ENCODE results near the gene AHNAK. TPM values are rescaled to one million over a fixed set of nuclear protein-coding genes. Genes with fewer than 3 reads are reported as not detected.

AHNAK gene
- total RNA-seq, 1 donor from 2014 or later = 246 TPM

DNA sequence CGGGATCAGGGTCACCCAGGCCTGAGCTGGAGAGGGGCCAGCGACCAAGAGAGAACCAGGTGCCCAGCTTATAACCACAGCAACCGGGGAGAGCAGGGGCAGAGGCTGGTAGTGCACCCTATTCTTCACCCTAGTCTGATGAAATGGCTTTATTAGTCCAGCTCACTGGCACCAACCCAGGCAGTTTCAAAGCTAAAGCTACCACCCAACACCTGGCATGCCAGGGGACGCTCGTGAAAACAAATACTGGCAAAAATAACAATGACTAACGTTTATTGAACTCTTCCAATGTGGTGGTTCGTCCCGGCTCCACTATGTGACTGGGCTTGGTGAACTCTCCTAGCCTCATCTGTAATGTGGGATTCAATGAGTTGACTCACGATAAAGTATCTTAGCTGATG, 97.2 kb downstream of the AHNAK start:
- TF ChIP-seq, protein P1, sequence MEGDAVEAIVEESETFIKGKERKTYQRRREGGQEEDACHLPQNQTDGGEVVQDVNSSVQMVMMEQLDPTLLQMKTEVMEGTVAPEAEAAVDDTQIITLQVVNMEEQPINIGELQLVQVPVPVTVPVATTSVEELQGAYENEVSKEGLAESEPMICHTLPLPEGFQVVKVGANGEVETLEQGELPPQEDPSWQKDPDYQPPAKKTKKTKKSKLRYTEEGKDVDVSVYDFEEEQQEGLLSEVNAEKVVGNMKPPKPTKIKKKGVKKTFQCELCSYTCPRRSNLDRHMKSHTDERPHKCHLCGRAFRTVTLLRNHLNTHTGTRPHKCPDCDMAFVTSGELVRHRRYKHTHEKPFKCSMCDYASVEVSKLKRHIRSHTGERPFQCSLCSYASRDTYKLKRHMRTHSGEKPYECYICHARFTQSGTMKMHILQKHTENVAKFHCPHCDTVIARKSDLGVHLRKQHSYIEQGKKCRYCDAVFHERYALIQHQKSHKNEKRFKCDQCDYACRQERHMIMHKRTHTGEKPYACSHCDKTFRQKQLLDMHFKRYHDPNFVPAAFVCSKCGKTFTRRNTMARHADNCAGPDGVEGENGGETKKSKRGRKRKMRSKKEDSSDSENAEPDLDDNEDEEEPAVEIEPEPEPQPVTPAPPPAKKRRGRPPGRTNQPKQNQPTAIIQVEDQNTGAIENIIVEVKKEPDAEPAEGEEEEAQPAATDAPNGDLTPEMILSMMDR (IDR thresholded peaks at IDR 0.05) = no peak
- Mint-ChIP-seq H3K36me3 (ENCODE audit: low read depth) (no peaks in the 10 kb centered on the region), H3K27ac (no peak overlapping the region), H3K4me3 (no peak overlapping the region), H3K9me3 (no peaks in the 10 kb centered on the region), H3K27me3 (peaks cover 4% of the 10 kb centered on the region), H3K4me1 (peaks cover 14% of the 10 kb centered on the region)
- CTCF ChIA-PET = interaction anchor here (1.4 to 1.5 kb wide), 2 partner anchors 13 to 25 kb away, joined by 5 read pairs; no protein-coding TSS in a partner anchor
- no peak for ATAC-seq (ENCODE audit: low read depth)
- POLR2A ChIA-PET = interaction anchor here (0.6 kb wide), 1 partner anchor 13 kb away, joined by 7 read pairs; no protein-coding TSS in a partner anchor
- intact Hi-C loops (cut with micrococcal nuclease) = no loop called here
- no peak for DNase-seq

DNA sequence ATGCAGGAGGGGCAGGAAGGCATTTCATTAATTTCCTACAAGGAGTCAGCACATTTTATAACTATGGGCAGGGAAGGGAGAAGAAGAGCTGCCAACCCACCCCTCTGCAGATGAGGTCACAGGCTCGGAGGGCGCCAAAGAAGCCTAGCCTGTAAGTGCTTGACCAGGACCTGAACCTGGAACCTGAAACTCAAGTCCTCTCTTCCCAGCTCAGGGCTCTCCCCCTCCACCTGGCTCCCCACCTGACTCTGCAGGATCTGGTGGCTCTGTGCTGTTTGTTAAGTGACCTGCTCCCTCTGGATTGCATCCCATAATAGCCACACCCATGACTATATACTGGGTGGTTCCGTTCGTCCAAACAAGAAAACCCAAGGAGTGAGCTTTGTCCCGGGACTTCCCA, 100.5 kb downstream of the AHNAK start:
- Mint-ChIP-seq H3K36me3 (ENCODE audit: low read depth) (no peaks in the 10 kb centered on the region), H3K4me3 (no peak overlapping the region), H3K9me3 (no peaks in the 10 kb centered on the region), H3K27me3 (no peaks in the 10 kb centered on the region), H3K27ac (no peak overlapping the region), H3K4me1 (peaks cover 29% of the 10 kb centered on the region)
- TF ChIP-seq, protein P1 (IDR thresholded peaks at IDR 0.05) = no peak
- intact Hi-C loops (cut with micrococcal nuclease) = no loop called here
- ATAC-seq (ENCODE audit: low read depth) = no peak
- POLR2A ChIA-PET = interaction anchor here (2.5 kb wide), 1 partner anchor 97 kb away, joined by 31 read pairs; no protein-coding TSS in a partner anchor
- CTCF ChIA-PET = interaction anchor here (0.6 kb wide), 1 partner anchor 41 kb away, joined by 3 read pairs; no protein-coding TSS in a partner anchor
- no peak for DNase-seq

DNA sequence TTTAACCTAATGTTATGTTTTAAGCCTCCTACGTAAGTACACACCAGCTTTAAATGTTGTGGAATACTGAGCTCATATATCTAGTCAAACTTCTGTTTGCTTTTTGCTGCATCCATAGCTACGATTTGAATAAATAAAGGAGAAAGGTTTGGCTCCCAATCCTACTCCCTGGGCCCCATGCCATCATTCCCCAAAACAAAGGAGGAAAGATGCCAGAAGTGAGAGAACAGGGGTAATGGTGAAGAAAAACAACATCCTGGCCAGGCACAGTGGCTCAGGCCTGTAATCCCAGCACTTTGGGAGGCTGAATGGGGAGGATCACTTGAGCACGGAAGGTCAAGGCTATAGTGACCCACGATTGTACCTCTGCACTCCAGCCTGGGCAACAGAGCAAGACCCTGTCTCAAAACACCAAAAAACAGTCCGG, 101.3 kb downstream of the AHNAK start:
- POLR2A ChIA-PET = interaction anchor here (1.6 to 2.5 kb wide), 7 partner anchors 10 to 396 kb away, joined by 7 to 31 read pairs (median 13); partner anchors contain the start of genes C11orf98 and CSKMT
- H3K36me3 Mint-ChIP-seq (ENCODE audit: low read depth) = no peaks in the 10 kb centered on the region

DNA sequence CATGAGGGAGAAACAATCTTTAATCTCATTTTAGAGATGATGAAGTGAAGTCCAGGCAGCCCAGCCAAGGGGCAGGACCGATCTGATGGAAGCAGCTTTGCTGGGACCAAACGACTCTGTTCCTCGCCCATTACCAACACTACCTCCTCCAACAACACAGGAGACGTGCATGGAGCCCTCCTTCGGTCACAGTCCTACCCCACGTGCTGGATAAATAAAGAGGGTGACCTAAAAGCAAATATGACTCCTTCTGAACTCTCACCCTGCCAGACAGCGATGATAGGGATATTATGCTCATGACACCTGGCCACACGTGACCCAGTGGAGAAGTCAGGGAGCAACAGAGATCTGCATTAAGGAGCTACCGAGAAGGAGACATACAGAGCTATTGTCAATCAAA, 101.8 kb downstream of the AHNAK start:
- intact Hi-C loops (cut with micrococcal nuclease) = loop anchor here (1.0 to 2.0 kb wide), 2 partner anchors 96 to 108 kb away; partner anchors contain the start of gene ASRGL1
- DNase-seq (no peak), ATAC-seq (ENCODE audit: low read depth) (no peak)
- no peaks in the 10 kb centered on the region for H3K36me3 Mint-ChIP-seq (ENCODE audit: low read depth)
- H3K9me3 Mint-ChIP-seq = no peaks in the 10 kb centered on the region
- CTCF ChIA-PET = interaction anchor here (0.8 to 2.3 kb wide), 7 partner anchors 9 to 154 kb away, joined by 3 to 30 read pairs (median 5); partner anchors contain the start of gene TUT1
- H3K27ac Mint-ChIP-seq = peak overlapping the region; percentile 95
- TF ChIP-seq, protein P1 (IDR thresholded peaks at IDR 0.05) = no peak
- H3K4me3 Mint-ChIP-seq = peak overlapping the region; percentile 83
- POLR2A ChIA-PET = interaction anchor here (0.9 to 2.5 kb wide), 16 partner anchors 10 to 437 kb away, joined by 3 to 31 read pairs (median 8); partner anchors contain the start of genes AHNAK, C11orf98, CSKMT and EEF1G
- peaks cover 29% of the 10 kb centered on the region for H3K4me1 Mint-ChIP-seq
- no peaks in the 10 kb centered on the region for H3K27me3 Mint-ChIP-seq

More for the DNA sequence above, 101.3 kb downstream of the AHNAK start:
- CTCF ChIA-PET = interaction anchor here (1.4 to 2.3 kb wide), 4 partner anchors 9 to 115 kb away, joined by 5 to 30 read pairs (median 6); no protein-coding TSS in a partner anchor
- TF ChIP-seq, protein P1 (IDR thresholded peaks at IDR 0.05) = no peak
- Mint-ChIP-seq H3K27me3 (no peaks in the 10 kb centered on the region), H3K27ac (peak overlapping the region; percentile 95), H3K9me3 (no peaks in the 10 kb centered on the region), H3K4me3 (peak overlapping the region; percentile 83), H3K4me1 (peaks cover 29% of the 10 kb centered on the region)
- intact Hi-C loops (cut with micrococcal nuclease) = loop anchor here (2.0 kb wide), 1 partner anchor 109 kb away; the partner anchor contains the start of gene ASRGL1
- ATAC-seq (ENCODE audit: low read depth) = no peak
- no peak for DNase-seq

- Mint-ChIP-seq H3K4me1 (peaks cover 29% of the 10 kb centered on the region), H3K27ac (peak overlapping the region; percentile 95), H3K9me3 (no peaks in the 10 kb centered on the region), H3K36me3 (ENCODE audit: low read depth) (no peaks in the 10 kb centered on the region), H3K4me3 (peak overlapping the region; percentile 83), H3K27me3 (no peaks in the 10 kb centered on the region)
- DNase-seq (peak; percentile 58), ATAC-seq (ENCODE audit: low read depth) (peak; percentile 86)
- POLR2A ChIA-PET = interaction anchor here (0.5 to 2.5 kb wide), 20 partner anchors 9 to 1140 kb away, joined by 3 to 31 read pairs (median 6); partner anchors contain the start of genes AHNAK, C11orf98, CSKMT and EEF1G
- CTCF ChIA-PET = interaction anchor here (0.5 to 2.3 kb wide), 10 partner anchors 8 to 155 kb away, joined by 3 to 30 read pairs (median 4); partner anchors contain the start of gene TUT1
- TF ChIP-seq, protein P1 (IDR thresholded peaks at IDR 0.05) = no peak
- intact Hi-C loops (cut with micrococcal nuclease) = loop anchor here (1.0 to 2.0 kb wide), 2 partner anchors 97 to 108 kb away; partner anchors contain the start of gene ASRGL1
Measured at GRCh38 chr11:62444236-62444833, 102.3 kb downstream of the AHNAK start.
